Stomach (tissue), 9 donors: ENCODE data around the gene SMIM38. TPM values are rescaled to one million over a fixed set of nuclear protein-coding genes. Genes with fewer than 3 reads are reported as not detected.

Experiments used
- DNase-seq, 2 donors: peaks; one replicate each; pipeline versions ENCODE4 v3.0.0 to v3.0.0-alpha.2; 2013 to 2019
- H3K27ac ChIP-seq, 5 donors: fragments of 200-600 bp in 4 of 5; sonication (generic) in 4 of 5; one replicate each; pipeline ENCODE4 v1.5.1; 2013 to 2019; ENCODE audit warnings: mild to moderate bottlenecking in 1 of 5, moderate library complexity in 1 of 5
- H3K27me3 ChIP-seq, 3 donors: fragments of 200-600 bp; sonication (generic); one replicate each; pipeline ENCODE4 v1.5.1; 2017 to 2019; ENCODE audit warnings: mixed run types in 1 of 3
- H3K36me3 ChIP-seq, 4 donors: fragments of 200-600 bp; sonication (generic); 1 replicate in 3 of 4; 2 replicates in 1 of 4; pipeline ENCODE4 v1.5.1; 2016 to 2019
- H3K4me1 ChIP-seq, 4 donors: fragments of 200-600 bp; sonication (generic); one replicate each; pipeline ENCODE4 v1.5.1; 2016 to 2019
- H3K4me3 ChIP-seq, 4 donors: fragments of 200-600 bp; sonication (generic) in 3 of 4; one replicate each; pipeline ENCODE4 v1.5.1; 2016 to 2019; ENCODE audit warnings: mild to moderate bottlenecking in 1 of 4
- H3K9me3 ChIP-seq, 4 donors: fragments of 200-600 bp; sonication (generic); one replicate each; pipeline ENCODE4 v1.5.1; 2016 to 2019
- CTCF ChIP-seq, 7 experiments: fragments of 450-650 bp in 4 of 7; fragments of 200-600 bp in 3 of 7; sonication (generic) in 3 of 7; IDR thresholded peaks; one replicate each; pipeline ENCODE4 v1.5.1; 2016 to 2019; ENCODE audit warnings: antibody characterized with exemption in 7 of 7, control low read depth in 2 of 7, mild to moderate bottlenecking in 1 of 7
- EP300 ChIP-seq: sonication (generic); formaldehyde crosslinking; IDR thresholded peaks from one replicate; pipeline ENCODE4 v1.6.1; 2017; ENCODE audit warnings: antibody characterized with exemption
- POLR2A ChIP-seq, 4 donors: fragments of 450-650 bp; IDR thresholded peaks; one replicate each; pipeline ENCODE4 v1.6.1; 2016; ENCODE audit warnings: antibody characterized with exemption in 4 of 4, control low read depth in 2 of 4, mild to moderate bottlenecking in 1 of 4, moderate library complexity in 1 of 4
- POLR2AphosphoS5 ChIP-seq, 3 donors: sonication (generic); formaldehyde crosslinking; IDR thresholded peaks; one replicate each; pipeline ENCODE4 v1.6.1; 2016; ENCODE audit warnings: antibody characterized with exemption in 3 of 3
- WGBS, 5 donors: extraction: QIAGEN DNeasy Blood & Tissue Kit in 3 of 5; methylation state at CpG; one replicate each; pipeline versions ENCODE4 v1.1.5 to v1.1.7; 2013 to 2018; 5-methylcytosine and 5-hydroxymethylcytosine counted together
- intact Hi-C: fragments of 100-400 bp; cut with DNase I; formaldehyde crosslinking; loops from one replicate; pipeline ENCODE4 v1.15.1; 2023; ENCODE audit warnings: low total_unique reads
- polyA plus RNA-seq, 3 donors: library from polyadenylated mRNA; stranded (reverse); fragments of 200-250 nt; gene quantifications; one replicate each; pipeline ENCODE4 v1.2.3, GENCODE V29; 2013
- total RNA-seq, 5 donors: library from RNA; depleted of rRNA; stranded (reverse); fragments of >200 nt; gene quantifications; one replicate each; pipeline versions ENCODE4 v1.1.0 to v1.2.3, GENCODE V29; 2014 to 2016
- donor health status: healthy with polysubstance abuse.
- donor health status: Bipolar disorder and iron deficiency.
- donor health status: healthy.

SMIM38 gene
- total and polyA plus RNA-seq, 8 donors = 1.2 to 31.2 (median 9.3) TPM; not detected in 1

- 96 to 100% (median 96%) methylated on average over 3 of the region's 3 CpGs for WGBS, 5 donors
- no peak for DNase-seq
- no peaks in the 10 kb centered on the region for H3K36me3 ChIP-seq
Observed at GRCh38 chr11:69173331-69173730, 17.6 kb downstream of the SMIM38 start.

GRCh38 chr11:69173925-69174581 lies 18.3 kb downstream of the SMIM38 start:
- no peaks in the 10 kb centered on the region for H3K4me1 ChIP-seq
- H3K4me3 ChIP-seq = no peak overlapping the region
- no peak overlapping the region for H3K27ac ChIP-seq
- no peaks in the 10 kb centered on the region for H3K36me3 ChIP-seq
- WGBS, 5 donors = 88 to 95% (median 93%) methylated on average over 8 of the region's 8 CpGs
- DNase-seq = no peak
- TF ChIP-seq CTCF (IDR thresholded peaks at IDR 0.05) (no peak), POLR2A (IDR thresholded peaks at IDR 0.05) (no peak), EP300 (no peak), POLR2AphosphoS5 (IDR thresholded peaks at IDR 0.05) (no peak)
- H3K9me3 ChIP-seq = peaks cover 0 to 8% (median 4%) of the 10 kb centered on the region in 4 donors
- H3K27me3 ChIP-seq = no peaks in the 10 kb centered on the region
- intact Hi-C loops = no loop called here

More at GRCh38 chr11:69173331-69173730, 17.6 kb downstream of the SMIM38 start:
- Histone ChIP-seq H3K27me3 (no peaks in the 10 kb centered on the region), H3K27ac (no peak overlapping the region), H3K9me3 (peaks cover 0 to 8% (median 4%) of the 10 kb centered on the region in 4 donors), H3K4me1 (no peaks in the 10 kb centered on the region), H3K4me3 (no peak overlapping the region)
- intact Hi-C loops = no loop called here
- TF ChIP-seq POLR2AphosphoS5 (IDR thresholded peaks at IDR 0.05) (no peak), EP300 (no peak), POLR2A (IDR thresholded peaks at IDR 0.05) (no peak), CTCF (IDR thresholded peaks at IDR 0.05) (no peak)

- Histone ChIP-seq H3K4me3 (no peak overlapping the region), H3K27me3 (no peaks in the 10 kb centered on the region), H3K27ac (no peak overlapping the region), H3K36me3 (no peaks in the 10 kb centered on the region), H3K4me1 (no peaks in the 10 kb centered on the region), H3K9me3 (peaks cover 0 to 8% (median 4%) of the 10 kb centered on the region in 4 donors)
- no peak for DNase-seq
- 78 to 95% (median 94%) methylated on average over 2 of the region's 2 CpGs for WGBS, 5 donors
- intact Hi-C loops = no loop called here
- TF ChIP-seq POLR2AphosphoS5 (IDR thresholded peaks at IDR 0.05) = no peak
- no peak for TF ChIP-seq CTCF (IDR thresholded peaks at IDR 0.05)
Observed at GRCh38 chr11:69174841-69175240, 19.1 kb downstream of the SMIM38 start.

- Histone ChIP-seq H3K36me3 (no peaks in the 10 kb centered on the region), H3K27ac (no peak overlapping the region), H3K27me3 (no peaks in the 10 kb centered on the region), H3K4me3 (no peak overlapping the region), H3K9me3 (peaks cover 0 to 8% (median 6%) of the 10 kb centered on the region in 4 donors), H3K4me1 (no peaks in the 10 kb centered on the region)
- TF ChIP-seq EP300 = no peak
- no peak for TF ChIP-seq POLR2A (IDR thresholded peaks at IDR 0.05)
- TF ChIP-seq CTCF (IDR thresholded peaks at IDR 0.05) = no peak
- no peak for TF ChIP-seq POLR2AphosphoS5 (IDR thresholded peaks at IDR 0.05)
- intact Hi-C loops = no loop called here
- DNase-seq = peak in 1 of 2 donors; percentile 50
- WGBS, 5 donors = 35 to 61% (median 48%) methylated on average over 9 of the region's 9 CpGs
Observed at GRCh38 chr11:69178819-69179482, 23.2 kb downstream of the SMIM38 start.
